Right ventricle myocardium inferior (tissue), 1 donor: ENCODE measurements around the gene HCST. TPM values are rescaled to one million over a fixed set of nuclear protein-coding genes. Genes with fewer than 3 reads are reported as not detected.

Experiments used
- ATAC-seq: fragments of 200-7000 bp; cut with Tn5 transposase; one replicate; pipeline ENCODE4 v1.9.1; 2020; ENCODE audit warnings: mild to moderate bottlenecking, moderate library complexity
- DNase-seq: peaks from one replicate; pipeline ENCODE4 v3.0.0; 2021; ENCODE audit errors: missing footprints
- intact Hi-C: fragments of 100-400 bp; cut with DNase I; formaldehyde crosslinking; loops from one replicate; pipeline ENCODE4 v1.11.0; 2022
- total RNA-seq: library from RNA; stranded (reverse); fragmentation: NEBNext Ultra II Directional; extraction: Animal tissue kit (Norgen Biotek cat#: 25700); gene quantifications from one replicate; pipeline ENCODE4 v1.2.1, GENCODE V29; 2021
- donor health status: DM: no; HTN: yes; CAD: no; lungs with severe emphysema.

Gene HCST
- total RNA-seq, 1 donor from 2014 or later, result 6.3 TPM

DNA sequence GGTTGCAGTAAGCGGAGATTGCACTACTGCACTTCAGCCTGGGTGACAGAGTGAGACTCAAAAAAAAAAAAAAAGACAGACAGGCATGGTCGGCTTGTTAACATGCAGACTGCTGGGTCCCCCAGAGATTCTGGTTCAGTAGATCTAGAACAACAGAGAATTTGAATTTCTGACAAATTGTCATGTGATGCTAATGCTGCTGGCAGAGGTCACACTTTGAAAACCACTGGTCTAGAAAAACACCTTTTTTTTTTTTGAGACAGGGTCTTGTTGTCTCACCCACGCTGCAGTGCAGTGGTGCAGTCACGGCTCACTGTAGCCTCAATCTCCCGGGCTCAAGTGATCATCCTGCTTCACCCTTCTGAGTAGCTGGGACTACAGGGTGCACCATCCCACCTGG is 26.2 kb downstream of the HCST start:
- intact Hi-C loops, result no loop called here
- DNase-seq, result no peak

DNA sequence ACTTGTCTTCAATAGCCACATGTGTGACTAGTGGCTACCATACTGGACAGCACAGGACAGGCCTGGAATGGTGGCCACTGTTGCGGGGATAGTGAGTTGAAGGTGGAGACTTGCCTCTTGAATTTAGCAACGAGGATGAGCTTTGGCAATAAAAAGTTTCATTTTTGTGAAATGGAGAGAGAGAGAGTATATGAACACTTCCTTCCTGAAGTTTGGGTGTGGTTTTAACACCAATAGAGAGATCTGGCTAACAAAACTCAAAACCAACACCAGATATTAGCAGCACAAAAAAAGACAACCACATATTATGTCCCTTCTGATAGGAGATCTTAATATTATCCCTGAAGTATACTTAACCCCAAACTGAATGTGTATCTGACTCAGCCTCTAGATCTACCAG is 27.5 kb downstream of the HCST start:
- no peak for DNase-seq
- intact Hi-C loops, result loop anchor here (2.0 to 10.0 kb wide), 4 partner anchors 33 to 235 kb away; partner anchors contain the start of genes ALKBH6, THAP8 and WDR62
- ATAC-seq, result no peak

More for the DNA sequence above, 26.2 kb downstream of the HCST start:
- no peak for ATAC-seq

DNA sequence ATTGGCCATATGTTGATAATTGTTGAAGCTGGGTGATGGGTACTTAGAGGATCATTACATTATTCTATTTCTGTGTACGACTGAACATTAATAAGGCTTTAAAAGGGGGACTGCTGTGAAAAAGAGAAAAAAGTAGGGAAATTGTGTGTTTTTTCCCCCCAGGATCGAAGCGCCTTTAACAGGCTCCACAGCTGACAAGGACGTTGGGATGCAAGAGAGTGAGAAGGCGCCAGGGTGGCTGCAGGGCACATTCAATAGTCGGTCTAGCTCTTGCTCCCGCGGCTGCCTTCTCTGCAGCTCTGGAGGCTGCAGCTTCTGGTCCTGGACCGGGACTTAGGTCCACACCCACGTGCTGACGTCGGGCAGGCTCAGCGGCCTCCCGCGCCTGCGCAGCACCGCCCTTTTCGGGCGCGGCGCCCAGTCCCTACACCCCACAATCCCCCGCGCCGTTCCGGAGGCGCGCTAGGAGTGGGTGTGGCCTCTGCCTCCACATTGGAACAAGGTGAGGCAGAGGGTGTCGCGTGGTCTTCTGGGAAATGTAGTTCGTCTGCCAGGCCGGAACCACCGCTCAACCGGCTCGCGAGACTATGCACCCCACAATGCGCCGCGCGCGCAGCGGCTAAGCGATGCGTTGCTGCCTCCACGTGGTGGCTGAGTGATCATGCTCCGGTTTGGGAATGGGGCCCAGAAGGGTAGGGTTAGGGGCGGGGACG is 29.0 kb downstream of the HCST start:
- DNase-seq (peak; percentile 99), ATAC-seq (peak; percentile 100)
- intact Hi-C loops, result loop anchor here (1.0 to 10.0 kb wide), 7 partner anchors 34 to 237 kb away; partner anchors contain the start of genes ALKBH6, PSENEN, THAP8 and U2AF1L4

DNA sequence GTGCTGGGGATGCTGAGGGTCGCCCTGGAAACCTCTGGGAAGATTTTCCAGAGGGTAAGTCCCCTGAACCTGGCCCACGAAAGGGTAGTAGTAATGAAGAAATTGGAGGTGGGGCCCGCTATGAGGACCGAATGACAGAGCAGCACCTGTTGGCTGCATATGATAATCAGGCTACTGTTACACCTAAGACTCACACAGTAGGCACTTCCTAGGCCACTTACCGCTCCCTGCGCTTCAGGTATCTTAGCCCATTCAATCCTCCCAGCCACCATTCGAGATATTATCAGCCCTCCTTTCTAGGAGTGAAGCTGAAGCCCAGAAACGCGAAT is 29.5 kb downstream of the HCST start:
- ATAC-seq (no peak), DNase-seq (no peak)
- intact Hi-C loops, result loop anchor here (1.0 to 10.0 kb wide), 7 partner anchors 35 to 237 kb away; partner anchors contain the start of genes ALKBH6, PSENEN, THAP8 and U2AF1L4

DNA sequence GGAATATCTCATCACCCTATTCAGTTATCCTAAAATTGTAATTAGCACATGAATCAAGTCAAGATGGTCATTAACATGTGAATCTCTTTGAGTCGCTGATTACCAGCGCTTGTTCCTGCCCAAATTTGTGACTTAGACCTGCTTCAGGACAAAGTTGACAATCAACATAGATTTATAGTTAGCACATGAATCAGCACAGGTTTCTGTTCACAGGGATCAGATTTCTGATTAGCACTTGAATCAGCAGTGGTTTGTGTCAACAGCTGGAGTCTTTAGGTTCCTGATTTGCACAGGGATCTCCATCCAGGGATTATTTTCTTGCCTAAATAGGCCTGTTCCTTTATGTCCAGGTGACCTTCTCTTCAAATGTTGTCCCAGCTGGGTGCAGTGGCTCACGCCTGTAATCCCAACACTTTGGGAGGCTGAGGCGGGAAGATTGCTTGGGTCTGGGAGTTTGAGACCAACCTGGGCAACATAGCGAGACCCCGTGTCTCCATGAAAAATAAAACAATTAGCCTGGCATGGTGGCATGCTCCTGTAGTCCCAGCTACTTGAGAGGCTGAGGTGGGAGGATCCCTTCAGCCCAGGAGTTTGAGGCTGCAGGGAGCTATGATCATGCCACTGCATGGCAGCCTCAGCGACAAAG is 30.1 kb downstream of the HCST start:
- intact Hi-C loops, result loop anchor here (5.0 to 10.0 kb wide), 3 partner anchors 35 to 122 kb away; partner anchors contain the start of genes ALKBH6, THAP8 and WDR62
- ATAC-seq, result no peak
- no peak for DNase-seq

DNA sequence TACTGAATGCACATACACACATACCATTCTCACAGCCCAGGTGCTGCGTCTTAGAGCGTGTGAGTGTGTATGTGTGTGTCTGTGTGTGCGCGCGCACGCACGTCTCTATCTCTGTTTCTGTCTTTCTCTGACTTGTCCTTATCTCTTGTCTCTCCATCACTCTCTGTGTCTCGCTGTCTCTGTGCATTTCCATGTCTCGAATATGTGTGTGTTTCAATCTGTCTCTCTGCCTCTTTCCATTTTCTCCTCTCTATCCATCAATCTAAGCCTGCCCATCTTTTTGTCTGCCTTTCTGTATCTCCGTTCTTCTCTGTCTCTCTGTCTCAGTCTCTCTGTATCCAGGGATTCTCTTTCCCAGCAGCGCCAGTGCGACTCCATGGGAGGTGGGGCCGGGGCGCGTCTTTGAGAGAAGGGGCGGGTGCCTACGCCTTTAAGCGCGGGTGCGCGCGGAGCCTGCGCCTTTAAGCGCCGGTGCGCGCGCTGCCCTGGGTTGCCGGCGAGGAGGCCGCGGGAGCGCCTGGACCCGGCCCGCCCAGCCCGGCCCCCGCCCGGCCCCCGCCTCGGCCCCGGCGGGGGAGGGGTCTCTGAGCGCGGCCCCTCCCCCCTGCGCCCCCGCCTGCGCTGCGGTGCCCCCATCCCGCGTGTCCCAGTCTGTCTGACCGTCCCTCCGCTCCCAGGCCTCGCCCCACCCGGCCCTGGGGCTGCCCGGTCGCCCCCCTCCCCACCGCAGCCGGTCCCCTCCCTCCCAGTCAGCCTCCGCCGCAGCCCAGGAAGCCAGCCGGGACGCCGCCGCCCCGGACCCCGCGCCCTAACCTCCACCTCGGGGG is 33.8 kb downstream of the HCST start, which contains the start of gene LRFN3:
Gene LRFN3 (plus strand): TSS at position 464 of the 827 bp plus-strand sequence. CDS start 3,052 bp downstream, outside the sequence.
- DNase-seq, result peak; percentile 86
- intact Hi-C loops, result loop anchor here (10.0 kb wide), 1 partner anchor 119 kb away; the partner anchor contains the start of genes THAP8 and WDR62
- ATAC-seq, result peak; percentile 33

DNA sequence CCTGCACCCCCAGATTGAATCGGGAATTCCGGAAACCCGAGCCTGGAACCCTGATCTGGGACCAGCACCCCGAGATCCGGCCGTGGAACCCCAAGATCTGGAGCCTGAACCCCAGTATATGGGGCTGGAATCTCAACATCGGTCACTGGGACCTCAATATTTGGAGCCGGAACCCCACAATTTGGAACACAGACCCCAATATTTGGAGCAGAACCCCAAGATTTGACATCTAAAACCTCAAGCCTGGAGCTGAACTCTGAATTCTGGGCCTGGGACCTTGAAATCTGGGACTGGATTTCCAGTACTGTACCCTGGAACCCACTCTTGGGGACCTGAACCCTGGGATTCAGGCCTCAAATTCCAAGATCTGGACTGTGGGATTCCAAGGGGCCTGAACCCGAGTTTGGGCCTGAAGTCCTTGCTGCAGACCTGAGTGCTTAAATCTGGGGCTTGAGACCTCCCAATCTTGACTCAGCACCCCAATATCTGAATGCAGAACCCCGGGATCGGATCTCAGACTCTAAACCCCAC is 34.5 kb downstream of the HCST start:
- ATAC-seq (no peak), DNase-seq (no peak)
- intact Hi-C loops, result loop anchor here (10.0 kb wide), 1 partner anchor 118 kb away; the partner anchor contains the start of genes THAP8 and WDR62

DNA sequence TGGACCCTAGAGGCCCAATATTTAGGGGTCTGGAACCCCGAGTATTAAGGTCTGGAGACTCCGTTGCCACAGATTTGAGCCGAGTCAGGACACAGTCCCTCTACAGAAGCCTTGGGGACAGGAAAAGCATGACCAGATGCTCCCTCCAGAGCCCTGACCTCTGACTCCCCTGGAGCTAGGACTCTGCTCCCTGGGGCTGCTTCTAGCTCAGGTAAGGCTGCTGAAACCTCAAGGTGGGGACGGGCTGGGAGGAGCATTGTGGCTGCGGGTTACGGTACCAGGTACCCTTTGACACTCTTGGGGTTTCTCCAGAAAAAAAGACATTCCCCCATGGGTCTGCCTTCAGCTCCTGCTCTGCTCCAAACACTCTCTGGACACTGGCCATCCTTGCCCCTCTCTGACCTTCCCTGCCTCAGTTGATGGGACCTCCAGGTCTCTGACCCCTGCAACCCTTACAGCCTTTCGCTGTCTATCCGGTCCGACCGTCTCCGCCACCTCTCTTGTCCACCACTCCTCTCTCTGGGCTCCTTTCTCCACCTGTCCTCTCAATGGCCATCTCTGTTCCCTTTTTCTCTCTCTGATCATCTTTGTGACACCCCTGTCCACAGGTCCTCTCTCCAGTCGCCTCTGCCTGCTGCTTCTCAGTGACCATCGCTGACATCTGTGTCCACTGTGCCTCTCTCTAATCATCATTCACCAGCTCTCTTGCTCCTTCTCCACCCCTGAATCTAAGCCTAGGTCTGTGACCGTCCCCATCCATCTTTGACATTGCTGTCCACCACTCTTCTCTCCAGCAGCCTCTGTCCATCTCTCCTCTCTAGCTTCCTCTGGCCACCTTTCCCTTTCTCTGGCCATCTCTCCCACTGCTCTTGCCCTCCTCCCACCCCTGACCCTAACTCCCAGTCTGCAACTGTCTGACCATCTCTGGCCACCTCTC is 35.3 kb downstream of the HCST start:
- DNase-seq (no peak), ATAC-seq (no peak)
- intact Hi-C loops, result loop anchor here (10.0 kb wide), 1 partner anchor 117 kb away; the partner anchor contains the start of genes THAP8 and WDR62

DNA sequence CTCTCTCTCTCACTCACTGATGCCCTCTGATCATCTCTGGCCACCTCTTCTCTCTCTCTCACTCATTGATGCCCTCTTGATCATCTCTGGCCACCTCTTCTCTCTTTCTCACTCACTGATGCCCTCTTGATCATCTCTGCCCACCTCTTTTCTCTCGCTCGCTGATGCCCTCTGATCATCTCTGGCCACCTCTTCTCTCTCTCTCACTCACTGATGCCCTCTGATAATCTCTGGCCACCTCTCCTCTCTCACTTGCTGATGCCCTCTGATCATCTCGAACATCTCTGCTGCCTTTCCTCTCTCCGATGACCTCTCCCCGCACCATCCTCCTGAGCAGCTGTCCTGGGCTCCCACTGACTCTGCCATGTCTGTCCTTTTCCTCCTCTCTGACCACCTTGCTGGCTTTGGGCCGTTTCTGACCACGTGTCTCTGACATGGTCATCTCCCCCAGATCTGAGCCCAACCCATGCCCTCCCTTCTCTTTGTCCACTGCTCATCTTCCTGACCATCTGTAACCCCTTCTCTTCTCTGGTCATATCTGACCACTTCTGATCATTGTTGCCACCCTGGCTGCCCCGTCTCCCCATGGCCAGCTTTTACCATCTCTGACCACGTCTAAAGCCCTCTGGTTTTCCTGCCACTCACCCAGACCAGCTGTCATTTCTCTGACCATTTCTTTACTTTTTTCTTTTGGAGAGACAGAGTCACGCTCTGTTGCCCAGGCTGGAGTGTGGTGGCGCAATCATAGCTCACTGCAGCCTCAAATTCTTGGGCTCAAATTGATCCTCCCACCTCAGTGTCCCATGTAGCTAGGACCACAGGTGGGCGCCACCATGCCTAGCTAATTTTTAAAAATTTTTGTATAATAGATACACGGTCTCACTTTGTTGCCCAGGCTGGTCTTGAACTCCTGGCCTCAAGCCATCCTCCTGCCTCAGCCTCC is 36.2 kb downstream of the HCST start:
- intact Hi-C loops, result loop anchor here (10.0 kb wide), 1 partner anchor 116 kb away; the partner anchor contains the start of genes THAP8 and WDR62
- ATAC-seq, result no peak
- no peak for DNase-seq

DNA sequence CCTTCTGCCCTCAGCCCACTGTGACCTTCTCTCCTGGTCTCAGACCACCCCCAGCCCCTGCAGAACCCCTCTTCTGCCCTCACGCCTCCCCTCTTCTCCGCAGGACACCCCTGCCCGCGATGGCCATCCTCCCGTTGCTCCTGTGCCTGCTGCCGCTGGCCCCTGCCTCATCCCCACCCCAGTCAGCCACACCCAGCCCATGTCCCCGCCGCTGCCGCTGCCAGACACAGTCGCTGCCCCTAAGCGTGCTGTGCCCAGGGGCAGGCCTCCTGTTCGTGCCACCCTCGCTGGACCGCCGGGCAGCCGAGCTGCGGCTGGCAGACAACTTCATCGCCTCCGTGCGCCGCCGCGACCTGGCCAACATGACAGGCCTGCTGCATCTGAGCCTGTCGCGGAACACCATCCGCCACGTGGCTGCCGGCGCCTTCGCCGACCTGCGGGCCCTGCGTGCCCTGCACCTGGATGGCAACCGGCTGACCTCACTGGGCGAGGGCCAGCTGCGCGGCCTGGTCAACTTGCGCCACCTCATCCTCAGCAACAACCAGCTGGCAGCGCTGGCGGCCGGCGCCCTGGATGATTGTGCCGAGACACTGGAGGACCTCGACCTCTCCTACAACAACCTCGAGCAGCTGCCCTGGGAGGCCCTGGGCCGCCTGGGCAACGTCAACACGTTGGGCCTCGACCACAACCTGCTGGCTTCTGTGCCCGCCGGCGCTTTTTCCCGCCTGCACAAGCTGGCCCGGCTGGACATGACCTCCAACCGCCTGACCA is 37.2 kb downstream of the HCST start:
- intact Hi-C loops, result loop anchor here (10.0 kb wide), 1 partner anchor 115 kb away; the partner anchor contains the start of genes THAP8 and WDR62
- ATAC-seq (no peak), DNase-seq (peak; percentile 79)

DNA sequence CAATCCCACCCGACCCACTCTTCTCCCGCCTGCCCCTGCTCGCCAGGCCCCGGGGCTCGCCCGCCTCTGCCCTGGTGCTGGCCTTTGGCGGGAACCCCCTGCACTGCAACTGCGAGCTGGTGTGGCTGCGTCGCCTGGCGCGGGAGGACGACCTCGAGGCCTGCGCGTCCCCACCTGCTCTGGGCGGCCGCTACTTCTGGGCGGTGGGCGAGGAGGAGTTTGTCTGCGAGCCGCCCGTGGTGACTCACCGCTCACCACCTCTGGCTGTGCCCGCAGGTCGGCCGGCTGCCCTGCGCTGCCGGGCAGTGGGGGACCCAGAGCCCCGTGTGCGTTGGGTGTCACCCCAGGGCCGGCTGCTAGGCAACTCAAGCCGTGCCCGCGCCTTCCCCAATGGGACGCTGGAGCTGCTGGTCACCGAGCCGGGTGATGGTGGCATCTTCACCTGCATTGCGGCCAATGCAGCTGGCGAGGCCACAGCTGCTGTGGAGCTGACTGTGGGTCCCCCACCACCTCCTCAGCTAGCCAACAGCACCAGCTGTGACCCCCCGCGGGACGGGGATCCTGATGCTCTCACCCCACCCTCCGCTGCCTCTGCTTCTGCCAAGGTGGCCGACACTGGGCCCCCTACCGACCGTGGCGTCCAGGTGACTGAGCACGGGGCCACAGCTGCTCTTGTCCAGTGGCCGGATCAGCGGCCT is 37.9 kb downstream of the HCST start:
- ATAC-seq (no peak), DNase-seq (no peak)
- intact Hi-C loops, result no loop called here

DNA sequence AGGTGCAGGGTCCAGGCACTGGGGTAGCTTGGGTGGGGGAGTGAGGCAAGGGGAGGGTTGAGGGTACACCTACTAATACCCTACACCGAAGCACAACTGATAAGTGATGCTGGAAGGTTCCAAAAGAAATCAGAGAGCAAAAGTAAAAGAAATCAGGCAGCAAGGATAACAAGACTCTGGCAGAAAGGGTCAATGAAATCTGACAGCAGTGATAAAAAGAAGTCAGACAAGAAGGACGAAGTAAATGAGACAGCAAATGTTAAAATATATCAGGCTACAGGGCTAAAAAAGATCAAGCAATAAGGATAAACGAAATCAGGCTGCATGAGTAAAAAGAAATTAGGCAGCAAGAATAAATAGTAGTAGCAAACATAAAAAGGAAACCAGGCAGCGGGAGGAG is 38.5 kb downstream of the HCST start:
- DNase-seq, result no peak
- ATAC-seq, result no peak
- intact Hi-C loops, result no loop called here

DNA sequence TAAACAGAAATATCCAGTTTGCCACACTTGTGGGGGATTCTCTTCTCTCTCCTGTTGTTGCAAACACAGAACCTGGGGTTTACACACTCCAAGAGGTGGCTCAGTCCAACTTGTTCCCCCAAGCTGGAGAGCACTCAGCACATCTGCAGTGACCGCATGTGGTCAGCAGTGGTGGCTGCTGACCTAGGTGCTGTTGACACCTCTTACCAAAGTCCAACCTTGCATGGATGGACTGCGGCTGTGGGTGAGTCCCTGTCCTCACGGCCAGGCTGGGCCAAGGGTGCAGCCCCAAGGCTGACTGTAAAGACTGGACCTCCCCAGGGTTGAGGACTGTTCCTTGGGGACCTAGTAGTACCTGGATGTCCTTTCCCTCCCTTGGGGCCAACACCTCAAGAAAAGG is 39.9 kb downstream of the HCST start:
- no peak for DNase-seq
- intact Hi-C loops, result no loop called here

DNA sequence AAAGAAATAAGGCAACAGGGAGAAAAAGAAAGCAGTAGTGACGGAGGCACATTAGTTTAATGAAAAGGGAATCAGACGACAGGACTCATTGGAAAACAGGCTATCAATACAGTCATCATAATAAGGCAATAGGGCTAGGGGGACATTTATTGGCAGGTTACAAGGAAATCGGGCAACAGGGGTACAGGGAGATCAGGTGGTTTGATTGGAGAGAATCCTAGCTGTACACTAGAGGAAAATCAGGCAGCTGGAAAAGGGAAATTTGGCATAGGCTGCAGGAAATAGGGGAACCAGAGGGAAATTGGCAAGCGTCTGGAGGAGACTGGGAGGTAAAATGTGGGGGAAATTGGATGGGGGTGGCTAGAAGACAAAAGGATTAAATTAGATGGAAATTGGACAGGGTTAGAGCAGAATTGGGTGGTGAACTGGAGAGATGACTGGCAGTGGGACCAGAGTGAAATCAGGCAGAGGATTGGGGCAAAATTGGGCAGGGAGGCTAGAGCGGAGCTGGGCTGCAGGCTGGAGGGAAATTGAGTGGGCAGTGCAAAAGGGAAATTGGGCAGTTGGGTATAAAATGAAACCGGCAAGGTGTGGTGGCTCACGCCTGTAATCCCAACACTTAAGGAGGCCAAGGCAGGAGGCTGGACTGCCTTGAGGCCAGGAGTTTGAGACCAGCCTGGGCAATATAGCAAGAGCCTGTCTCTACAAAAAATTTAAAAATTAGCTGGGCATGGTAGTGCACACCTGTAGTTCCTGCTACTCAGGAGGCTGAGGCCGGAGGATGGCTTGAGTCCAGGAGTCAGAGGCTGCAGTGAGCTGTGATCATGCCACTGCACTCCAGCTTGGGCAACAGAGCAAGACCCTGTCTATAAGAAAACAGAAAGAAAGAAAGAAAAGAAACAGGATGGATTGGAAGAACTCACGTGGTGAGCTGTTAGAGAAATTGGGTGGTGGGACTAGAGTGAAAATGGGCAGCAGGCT is 41.3 kb downstream of the HCST start:
- intact Hi-C loops, result no loop called here
- DNase-seq, result no peak
- no peak for ATAC-seq

More for the DNA sequence above, 39.9 kb downstream of the HCST start:
- ATAC-seq, result no peak
